Activated CD4-positive, alpha-beta memory T cell treated with anti-CD3 and anti-CD28 coated beads, Interleukin-2, amount 10 ng/mL, durations not matched to agents 7 days and 5 days (primary cell): ENCODE measurements around the gene RHOA. TPM values are rescaled to one million over a fixed set of nuclear protein-coding genes. Genes with fewer than 3 reads are reported as not detected.
"Not testable (repeated sequence)": the region's sequence is repeated elsewhere in the genome, so short reads cannot be mapped to it uniquely, and the experiment has no call there.

Experiments used
- CTCF ChIA-PET: fragments of 350-600 bp; sonication (Branson Sonifier 250); formaldehyde crosslinking; loops from one replicate; lab custom pipeline; 2021; ENCODE audit warnings: antibody characterized with exemption, inconsistent platforms; lab: Charles Lee
- POLR2A ChIA-PET: fragments of 350-600 bp; sonication (Branson Sonifier 250); formaldehyde crosslinking; loops from one replicate; lab custom pipeline; 2021; ENCODE audit warnings: antibody characterized with exemption; lab: Charles Lee
- DNase-seq: peaks from one replicate; pipeline ENCODE4 v3.0.0-alpha.2; 2020
- H3K27ac Mint-ChIP-seq: one replicate; pipeline ENCODE4 v1.8.0; 2021; ENCODE audit warnings: mild to moderate bottlenecking, mixed read lengths
- H3K27me3 Mint-ChIP-seq: one replicate; pipeline ENCODE4 v1.8.0; 2021; ENCODE audit warnings: mixed read lengths
- H3K36me3 Mint-ChIP-seq: one replicate; pipeline ENCODE4 v1.8.0; 2021; ENCODE audit warnings: low read depth, mixed read lengths
- H3K4me1 Mint-ChIP-seq: one replicate; pipeline ENCODE4 v1.8.0; 2021; ENCODE audit warnings: mixed read lengths
- H3K4me3 Mint-ChIP-seq: one replicate; pipeline ENCODE4 v1.8.0; 2021; ENCODE audit warnings: mild to moderate bottlenecking, mixed read lengths
- H3K9me3 Mint-ChIP-seq: one replicate; pipeline ENCODE4 v1.8.0; 2021; ENCODE audit warnings: mixed read lengths
- total RNA-seq, 2 experiments: library from RNA; stranded (reverse); gene quantifications; one replicate each; pipeline ENCODE4 v1.2.3, GENCODE V29; 2021

RHOA gene
- total RNA-seq, 2 experiments from 2014 or later: 504 to 505 TPM

DNA sequence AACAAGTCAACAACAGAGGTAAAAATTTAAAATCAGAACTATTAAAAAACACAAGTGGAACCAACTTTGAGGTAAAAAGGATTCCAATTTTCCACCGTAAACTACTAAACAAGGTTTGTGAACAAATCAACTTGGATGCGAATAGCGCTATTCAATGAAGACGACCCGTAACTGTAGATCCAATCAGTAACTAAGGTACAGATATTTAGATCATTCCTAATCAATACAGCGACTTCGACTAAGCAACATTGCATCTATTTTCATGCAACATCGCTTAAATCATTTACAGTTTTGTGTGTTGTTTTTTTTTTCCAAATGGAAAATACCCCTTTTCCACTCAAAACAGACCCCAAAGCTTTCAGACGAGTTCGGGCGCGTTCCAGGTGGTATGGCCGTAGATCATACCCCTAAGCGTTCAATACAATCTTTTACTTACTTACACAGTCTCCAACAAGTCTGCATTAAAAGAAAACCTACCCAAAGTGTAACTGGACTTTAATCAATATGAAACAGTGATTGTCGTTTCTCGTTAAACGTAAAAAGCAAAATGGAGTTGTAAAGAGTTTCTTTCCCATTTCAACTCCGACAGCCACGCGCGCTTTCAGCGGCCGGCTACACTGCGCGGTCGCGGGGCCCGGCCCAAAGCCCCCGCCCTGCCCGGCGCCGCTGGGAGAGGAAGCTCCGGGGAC lies 786 bp downstream of the RHOA start:
- Mint-ChIP-seq H3K4me3 (peak overlapping the region; percentile 98), H3K9me3 (no peaks in the 10 kb centered on the region), H3K36me3 (peaks cover 55% of the 10 kb centered on the region), H3K27ac (peak overlapping the region; percentile 91), H3K27me3 (peaks cover 2% of the 10 kb centered on the region), H3K4me1 (peaks cover 66% of the 10 kb centered on the region)
- ChIA-PET POLR2A (interaction anchor here (1.0 to 4.2 kb wide), 19 partner anchors 9 to 679 kb away, joined by 3 to 82 read pairs (median 7); partner anchors contain the start of genes AMT, DAG1, GPX1 and NDUFAF3), CTCF (interaction anchor here (1.1 to 3.5 kb wide), 3 partner anchors 33 to 71 kb away, joined by 4 to 20 read pairs (median 5); partner anchors contain the start of gene USP4)
- DNase-seq: no peak

DNA sequence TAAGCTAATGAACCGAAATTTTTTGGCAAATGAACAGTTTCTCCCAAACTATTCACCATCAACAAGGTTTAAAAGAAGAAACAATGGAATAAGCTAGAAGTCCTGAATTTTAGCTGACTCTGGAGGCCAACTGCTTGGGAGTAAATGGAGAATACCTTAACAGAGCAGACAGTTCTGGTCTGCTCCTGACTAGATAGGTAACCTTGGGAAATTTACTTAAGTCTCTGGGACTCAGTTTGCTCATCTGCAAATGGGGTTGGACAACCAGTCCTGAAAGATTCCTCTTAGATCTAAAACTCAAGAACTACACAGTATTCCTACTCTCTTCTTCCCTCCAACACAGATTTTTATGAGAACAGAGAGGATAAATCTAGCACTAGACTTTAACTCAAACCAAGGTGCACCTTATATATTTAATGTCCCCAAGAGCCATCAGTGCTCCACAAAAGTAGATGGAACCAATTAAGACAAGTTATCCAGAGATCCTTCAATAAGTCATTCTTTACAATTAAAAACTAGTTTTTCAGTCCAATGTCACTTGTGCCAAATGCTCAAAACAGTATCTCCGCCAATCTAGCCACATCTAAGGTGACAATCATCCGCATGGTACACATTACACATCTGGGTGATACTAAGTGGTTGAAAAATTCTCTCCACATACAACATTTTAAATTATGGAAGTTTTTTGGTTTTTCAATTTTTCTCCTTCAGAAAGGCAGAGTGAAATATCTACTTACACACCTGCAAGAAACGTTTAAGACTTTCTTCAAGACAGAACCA lies 1.5 kb downstream of the RHOA start:
- H3K4me1 Mint-ChIP-seq: peaks cover 66% of the 10 kb centered on the region
- H3K36me3 Mint-ChIP-seq: peaks cover 55% of the 10 kb centered on the region
- ChIA-PET POLR2A (interaction anchor here (0.5 to 4.2 kb wide), 10 partner anchors 12 to 71 kb away, joined by 3 to 82 read pairs (median 6); partner anchors contain the start of genes AMT, NICN1 and USP4), CTCF (interaction anchor here (1.1 to 1.9 kb wide), 2 partner anchors 39 to 70 kb away, joined by 4 to 19 read pairs; partner anchors contain the start of gene USP4)
- H3K9me3 Mint-ChIP-seq: no peaks in the 10 kb centered on the region
- DNase-seq: no peak
- H3K27ac Mint-ChIP-seq: peak overlapping the region; percentile 91
- peaks cover 2% of the 10 kb centered on the region for H3K27me3 Mint-ChIP-seq
- H3K4me3 Mint-ChIP-seq: peak overlapping the region; percentile 98

DNA sequence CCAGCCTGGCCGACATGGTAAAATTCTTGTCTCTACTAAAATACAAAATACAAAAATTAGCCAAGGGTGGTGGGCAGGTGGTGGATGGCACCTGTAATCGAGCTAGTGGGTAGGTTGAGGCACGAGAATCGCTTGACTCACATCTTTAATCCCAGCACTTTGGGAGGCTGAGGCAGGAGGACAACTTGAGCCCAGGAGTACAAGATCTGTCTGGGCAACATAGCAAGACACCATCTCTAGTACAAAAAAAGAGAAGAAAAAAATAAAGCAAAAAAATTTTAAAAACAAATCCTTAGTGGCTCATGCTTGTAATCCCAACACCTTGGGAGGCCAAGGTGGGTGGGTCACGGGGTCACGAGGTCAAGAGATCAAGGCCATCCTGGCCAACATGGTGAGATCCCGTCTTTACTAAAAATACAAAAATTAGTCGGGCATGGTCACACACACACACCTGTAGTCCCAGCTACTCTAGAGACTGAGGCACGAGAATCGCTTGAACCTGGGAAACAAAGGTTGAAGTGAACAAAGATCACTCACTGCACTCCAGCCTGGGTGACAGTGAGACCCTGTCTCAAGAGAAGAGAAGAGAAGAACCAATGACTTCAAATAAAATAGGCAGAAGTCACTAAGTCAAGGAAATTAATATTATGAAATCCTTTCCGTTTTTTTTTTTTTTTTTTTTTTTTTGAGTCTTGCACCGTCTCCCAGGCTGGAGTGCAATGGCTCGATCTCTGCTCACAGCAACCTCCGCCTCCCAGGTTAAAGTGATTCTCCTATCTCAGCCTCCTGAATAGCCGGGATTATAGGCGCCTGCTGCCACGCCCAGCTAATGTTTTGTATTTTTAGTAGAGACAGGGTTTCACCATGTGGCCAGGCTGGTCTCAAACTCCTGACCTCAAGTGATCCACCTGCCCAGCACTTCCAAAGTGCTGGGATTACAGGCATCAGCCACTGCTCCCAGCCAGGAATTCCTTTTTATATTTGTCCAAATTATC lies 4.9 kb downstream of the RHOA start:
- H3K27me3 Mint-ChIP-seq: no peaks in the 10 kb centered on the region
- POLR2A ChIA-PET: interaction anchor here (1.2 to 1.6 kb wide), 2 partner anchors 63 to 67 kb away, joined by 3 to 4 read pairs; partner anchors contain the start of genes DAG1 and USP4
- peak overlapping the region; percentile 54 for H3K27ac Mint-ChIP-seq
- H3K4me3 Mint-ChIP-seq: no peak overlapping the region
- no peak for DNase-seq
- CTCF ChIA-PET: interaction anchor here (0.9 to 1.7 kb wide), 3 partner anchors 42 to 67 kb away, joined by 4 to 5 read pairs (median 4); partner anchors contain the start of gene USP4
- H3K9me3 Mint-ChIP-seq: no peaks in the 10 kb centered on the region
- H3K36me3 Mint-ChIP-seq: peaks cover 42% of the 10 kb centered on the region
- H3K4me1 Mint-ChIP-seq: peaks cover 49% of the 10 kb centered on the region

DNA sequence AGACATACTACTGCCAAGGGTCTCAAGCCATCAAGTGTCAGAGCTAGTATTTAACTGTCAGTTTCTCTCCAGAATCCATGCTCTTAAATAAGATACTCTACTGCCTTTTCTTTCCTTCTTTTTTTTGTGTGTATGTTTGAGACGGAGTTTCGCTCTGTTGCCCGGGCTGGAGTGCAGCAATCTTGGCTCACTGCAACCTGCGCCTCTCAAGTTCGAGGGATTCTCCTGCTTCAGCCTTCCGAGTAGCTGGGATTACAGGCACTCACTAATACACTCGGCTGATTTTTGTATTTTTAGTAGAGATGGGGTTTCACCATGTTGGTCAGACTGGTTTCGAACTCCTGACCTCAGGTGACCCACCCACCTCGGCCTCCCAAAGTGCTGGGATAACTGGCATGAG lies 6.2 kb downstream of the RHOA start:
- H3K27ac Mint-ChIP-seq, DNase-seq, H3K27me3 Mint-ChIP-seq, H3K9me3 Mint-ChIP-seq, H3K4me3 Mint-ChIP-seq: not testable (repeated sequence)
- Mint-ChIP-seq H3K36me3 (peaks cover 46% of the 10 kb centered on the region), H3K4me1 (peaks cover 55% of the 10 kb centered on the region)
- ChIA-PET POLR2A (interaction anchor here (1.6 kb wide), 1 partner anchor 64 kb away, joined by 3 read pairs; the partner anchor contains the start of gene DAG1), CTCF (interaction anchor here (0.6 to 1.7 kb wide), 2 partner anchors 44 to 47 kb away, joined by 3 to 4 read pairs; no protein-coding TSS in a partner anchor)

DNA sequence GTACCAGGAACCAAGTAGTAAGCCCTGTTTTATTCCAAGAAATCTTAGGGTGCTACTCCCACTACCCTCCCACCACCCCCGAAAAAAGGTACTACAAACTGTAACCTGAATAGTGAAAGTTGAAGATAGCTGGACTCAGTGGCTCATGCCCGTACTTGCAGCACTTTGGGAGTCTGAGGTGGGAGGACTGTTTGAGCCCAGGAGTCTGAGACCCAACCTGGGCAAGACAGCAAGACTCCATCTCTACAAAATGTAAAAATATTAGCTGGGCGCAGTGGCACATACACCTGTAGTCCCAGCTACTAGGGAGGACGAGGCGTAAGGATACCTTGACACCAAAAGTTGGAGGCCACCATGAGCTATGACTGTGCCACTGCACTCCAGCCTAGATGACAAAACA lies 7.9 kb downstream of the RHOA start:
- Mint-ChIP-seq H3K4me3 (no peak overlapping the region), H3K4me1 (peaks cover 52% of the 10 kb centered on the region), H3K36me3 (peaks cover 41% of the 10 kb centered on the region), H3K27me3 (no peaks in the 10 kb centered on the region), H3K9me3 (no peaks in the 10 kb centered on the region), H3K27ac (no peak overlapping the region)
- no peak for DNase-seq
- CTCF ChIA-PET: interaction anchor here (0.6 to 1.0 kb wide), 4 partner anchors 13 to 1246 kb away, joined by 3 to 4 read pairs (median 4); no protein-coding TSS in a partner anchor
- POLR2A ChIA-PET: interaction anchor here (0.7 kb wide), 1 partner anchor 271 kb away, joined by 3 read pairs; no protein-coding TSS in a partner anchor

DNA sequence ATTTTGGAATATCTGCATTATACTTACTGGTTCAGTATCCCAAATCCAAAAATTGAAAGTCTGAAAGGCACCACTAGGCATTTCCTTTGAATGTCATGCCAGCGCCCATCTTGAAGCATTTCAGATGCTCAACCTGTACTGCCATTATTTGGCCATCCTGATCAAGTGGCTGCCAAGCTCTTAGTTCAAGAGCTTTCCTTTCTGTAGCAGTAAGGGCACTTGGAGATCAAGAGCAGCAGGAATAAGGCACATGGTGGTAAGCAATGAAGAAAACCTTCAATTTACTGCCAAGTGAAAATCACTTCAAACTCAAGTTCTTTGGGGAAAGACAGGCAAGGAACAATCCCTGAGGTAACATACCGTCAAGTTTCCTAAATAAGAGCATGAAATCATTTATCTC lies 10.0 kb downstream of the RHOA start:
- Mint-ChIP-seq H3K4me3 (no peak overlapping the region), H3K27me3 (no peaks in the 10 kb centered on the region), H3K9me3 (no peaks in the 10 kb centered on the region), H3K27ac (no peak overlapping the region), H3K36me3 (peaks cover 46% of the 10 kb centered on the region), H3K4me1 (peaks cover 46% of the 10 kb centered on the region)
- DNase-seq: no peak
- ChIA-PET POLR2A (interaction anchor here (2.1 kb wide), 1 partner anchor 10 kb away, joined by 7 read pairs; the partner anchor contains the start of genes RHOA and TCTA), CTCF (no interaction called here)

DNA sequence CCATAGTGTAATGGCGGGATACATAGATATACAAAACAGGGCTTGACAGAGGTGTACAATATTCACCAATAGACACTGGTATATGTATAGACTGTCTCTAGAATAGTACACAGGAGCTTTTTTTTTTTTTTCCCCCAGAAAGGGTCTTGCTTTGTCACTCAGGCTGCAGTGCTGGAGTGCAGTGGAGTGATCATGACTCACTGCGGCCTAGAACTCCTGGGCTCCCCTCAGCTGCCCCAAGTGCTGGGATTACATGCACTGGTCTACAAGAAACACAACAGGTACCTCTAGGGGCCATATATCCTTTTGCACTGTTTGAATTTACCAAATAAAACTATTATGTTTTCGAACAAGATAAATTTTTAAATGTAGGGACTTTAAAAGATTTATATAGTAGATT lies 12.3 kb downstream of the RHOA start:
- Mint-ChIP-seq H3K36me3 (peaks cover 52% of the 10 kb centered on the region), H3K4me1 (peaks cover 46% of the 10 kb centered on the region), H3K27ac (no peak overlapping the region), H3K27me3 (no peaks in the 10 kb centered on the region), H3K4me3 (no peak overlapping the region), H3K9me3 (no peaks in the 10 kb centered on the region)
- ChIA-PET CTCF (interaction anchor here (0.7 to 1.2 kb wide), 2 partner anchors 22 to 59 kb away, joined by 3 read pairs; no protein-coding TSS in a partner anchor), POLR2A (interaction anchor here (1.0 to 1.3 kb wide), 3 partner anchors 12 to 60 kb away, joined by 3 read pairs; partner anchors contain the start of genes NICN1, RHOA, TCTA and USP4)
- DNase-seq: no peak

DNA sequence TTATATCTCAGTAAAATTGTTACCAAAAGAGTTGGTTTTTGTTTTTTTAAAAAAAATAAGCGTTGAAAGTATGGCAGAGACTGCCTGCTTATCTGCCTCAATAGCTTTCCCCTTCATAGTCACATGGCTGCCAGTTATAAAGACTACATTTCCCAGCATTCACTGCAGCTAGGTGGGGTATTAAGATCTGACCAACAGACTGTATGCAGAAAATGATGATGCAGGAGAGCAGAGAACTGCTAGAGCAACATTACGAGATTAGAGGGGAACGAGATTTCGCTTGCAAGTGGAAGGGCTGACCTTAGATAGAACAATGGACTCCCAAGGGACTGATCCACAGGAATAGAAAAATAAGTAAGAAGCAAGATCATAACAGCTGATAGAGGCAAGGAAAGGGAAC lies 14.3 kb downstream of the RHOA start:
- ChIA-PET POLR2A (no interaction called here), CTCF (interaction anchor here (0.9 kb wide), 1 partner anchor 57 kb away, joined by 4 read pairs; the partner anchor contains the start of gene USP4)
- Mint-ChIP-seq H3K36me3 (peaks cover 51% of the 10 kb centered on the region), H3K9me3 (no peaks in the 10 kb centered on the region), H3K4me1 (peaks cover 47% of the 10 kb centered on the region), H3K27me3 (no peaks in the 10 kb centered on the region), H3K27ac (no peak overlapping the region), H3K4me3 (no peak overlapping the region)
- DNase-seq: no peak

DNA sequence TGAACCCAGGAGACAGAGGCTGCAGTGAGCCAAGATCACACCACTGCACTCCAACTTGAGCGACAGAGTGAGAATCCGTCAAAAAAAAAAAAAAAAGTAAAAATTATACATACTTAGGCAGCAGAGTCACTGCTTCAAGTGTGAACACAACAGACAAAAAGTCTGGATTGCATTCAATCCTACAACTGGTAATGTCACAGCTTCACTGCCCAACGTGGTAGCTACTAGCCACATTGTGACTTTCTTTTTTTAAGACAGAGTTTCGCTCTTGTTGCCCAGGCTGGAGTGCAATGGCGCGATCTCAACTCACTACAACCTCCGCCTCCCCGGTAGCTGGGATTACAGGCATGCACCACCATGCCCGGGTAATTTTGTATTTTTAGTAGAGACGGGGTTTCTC lies 20.5 kb downstream of the RHOA start:
- POLR2A ChIA-PET: not testable (repeated sequence)

DNA sequence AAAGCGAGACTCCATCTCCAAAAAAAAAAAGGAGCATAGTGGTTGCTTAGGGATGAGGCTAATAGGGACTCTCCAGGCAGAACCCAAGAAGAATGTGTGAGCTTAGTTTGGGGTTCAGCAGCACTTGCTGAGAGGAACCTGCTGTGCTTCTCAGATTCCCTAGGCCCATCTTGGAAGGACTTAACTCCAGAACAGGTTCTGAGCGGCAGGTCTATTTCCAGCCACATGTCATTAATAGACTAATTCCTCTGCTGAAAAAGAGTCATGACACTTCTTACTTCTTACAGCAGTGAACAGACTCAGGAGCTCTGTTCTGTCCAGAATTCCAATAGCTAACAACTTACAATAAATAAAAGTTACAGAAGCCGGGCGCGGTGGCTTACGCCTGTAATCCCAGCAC lies 22.5 kb downstream of the RHOA start:
- no peak overlapping the region for H3K4me3 Mint-ChIP-seq
- ChIA-PET POLR2A (interaction anchor here (0.7 to 2.5 kb wide), 4 partner anchors 12 to 49 kb away, joined by 3 to 11 read pairs (median 4); partner anchors contain the start of genes RHOA, TCTA and USP4), CTCF (no interaction called here)
- H3K27ac Mint-ChIP-seq: no peak overlapping the region
- no peaks in the 10 kb centered on the region for H3K27me3 Mint-ChIP-seq
- H3K9me3 Mint-ChIP-seq: no peaks in the 10 kb centered on the region
- H3K4me1 Mint-ChIP-seq: peaks cover 27% of the 10 kb centered on the region
- H3K36me3 Mint-ChIP-seq: peaks cover 28% of the 10 kb centered on the region
- no peak for DNase-seq

More for the DNA sequence above, 20.5 kb downstream of the RHOA start:
- H3K4me3 Mint-ChIP-seq, H3K27me3 Mint-ChIP-seq, DNase-seq, H3K9me3 Mint-ChIP-seq, H3K27ac Mint-ChIP-seq: not testable (repeated sequence)
- H3K4me1 Mint-ChIP-seq: peaks cover 34% of the 10 kb centered on the region
- H3K36me3 Mint-ChIP-seq: peaks cover 38% of the 10 kb centered on the region
- CTCF ChIA-PET: interaction anchor here (0.7 kb wide), 1 partner anchor 13 kb away, joined by 4 read pairs; no protein-coding TSS in a partner anchor

DNA sequence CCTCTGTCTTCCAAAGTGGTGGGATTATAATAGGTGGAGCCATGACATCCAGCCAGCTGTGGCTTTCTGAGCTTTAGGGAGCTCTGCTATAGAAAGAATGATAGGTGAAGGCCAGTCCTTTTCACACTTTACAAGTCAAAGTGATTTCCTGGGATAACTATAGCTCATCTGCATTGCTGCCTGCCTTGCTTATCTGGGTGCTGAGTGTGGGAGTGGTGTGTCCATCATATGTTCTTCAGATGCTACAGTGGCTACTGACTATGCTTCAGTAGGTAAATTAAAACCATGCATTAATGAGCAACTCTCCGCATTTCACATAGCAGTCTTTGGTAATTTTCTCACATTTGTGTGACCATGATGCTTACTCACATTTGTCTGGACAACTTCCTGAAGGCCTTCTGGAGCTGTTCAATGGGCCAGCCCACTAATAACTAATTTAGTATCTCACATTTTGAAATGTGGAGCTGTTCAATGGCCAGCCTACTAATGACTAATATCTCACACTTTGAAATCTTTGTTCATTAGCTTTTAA lies 23.4 kb downstream of the RHOA start:
- DNase-seq: no peak
- no peaks in the 10 kb centered on the region for H3K27me3 Mint-ChIP-seq
- no peak overlapping the region for H3K4me3 Mint-ChIP-seq
- ChIA-PET POLR2A (interaction anchor here (0.7 to 2.5 kb wide), 3 partner anchors 24 to 48 kb away, joined by 3 to 11 read pairs (median 4); partner anchors contain the start of genes RHOA, TCTA and USP4), CTCF (interaction anchor here (1.0 kb wide), 1 partner anchor 61 kb away, joined by 4 read pairs; no protein-coding TSS in a partner anchor)
- no peaks in the 10 kb centered on the region for H3K9me3 Mint-ChIP-seq
- peaks cover 30% of the 10 kb centered on the region for H3K4me1 Mint-ChIP-seq
- H3K27ac Mint-ChIP-seq: no peak overlapping the region
- H3K36me3 Mint-ChIP-seq: peaks cover 32% of the 10 kb centered on the region
